Loucy (cell line): ENCODE results near the gene DNAJA3.

Experiments
- CTCF ChIP-seq: fragments of 200-600 bp; sonication (generic); conservative IDR thresholded peaks from 2 replicates; pipeline ENCODE4 v1.5.1; 2014; ENCODE audit warnings: mild to moderate bottlenecking, antibody characterized with exemption, low read length
- EZH2phosphoT487 ChIP-seq: fragments of 200-600 bp; IDR thresholded peaks from 2 replicates; pipeline ENCODE4 v1.6.1; 2018; ENCODE audit warnings: antibody characterized with exemption, mild to moderate bottlenecking, moderate library complexity, borderline replicate concordance

GRCh38 chr16:4433228-4433627 lies 7.6 kb downstream of the DNAJA3 start:
- TF ChIP-seq EZH2phosphoT487: no peak
- no peak for TF ChIP-seq CTCF
